PFSK-1 (cell line): Measurements from ENCODE around the gene EPN3.

ENCODE experiments used
- FOXP2 ChIP-seq: optimal IDR thresholded peaks from 2 replicates; pipeline ENCODE3; 2011; ENCODE audit warnings: borderline replicate concordance, control low read depth, inconsistent platforms; ENCODE audit not compliant: insufficient read depth; ENCODE audit errors: extremely low read length, extremely low read depth
- POLR2AphosphoS5 ChIP-seq: IDR thresholded peaks from 2 replicates; pipeline ENCODE4 v1.6.1; 2012; ENCODE audit warnings: low read depth, mild to moderate bottlenecking, control low read depth, low read length, moderate library complexity
- SIN3A ChIP-seq: IDR thresholded peaks from 2 replicates; pipeline ENCODE4 v1.6.1; 2012; ENCODE audit warnings: mild to moderate bottlenecking, low read length, moderate library complexity, borderline replicate concordance; ENCODE audit not compliant: insufficient read depth
- TAF1 ChIP-seq: IDR thresholded peaks from 2 replicates; pipeline ENCODE4 v1.6.1; 2012; ENCODE audit warnings: low read length, control low read depth, borderline replicate concordance; ENCODE audit not compliant: insufficient read depth
- TF ChIP-seq, protein P1 (sequence below), 2 experiments: IDR thresholded peaks; 2 replicates each; pipeline versions ENCODE4 v1.6.1 to v1.8.0; 2011 to 2012; ENCODE audit warnings: low read depth in 2 of 2, low read length in 2 of 2, control low read depth in 1 of 2, inconsistent platforms in 1 of 2, mild to moderate bottlenecking in 1 of 2, moderate library complexity in 1 of 2; ENCODE audit not compliant: insufficient read depth in 1 of 2

The EPN3 gene

DNA sequence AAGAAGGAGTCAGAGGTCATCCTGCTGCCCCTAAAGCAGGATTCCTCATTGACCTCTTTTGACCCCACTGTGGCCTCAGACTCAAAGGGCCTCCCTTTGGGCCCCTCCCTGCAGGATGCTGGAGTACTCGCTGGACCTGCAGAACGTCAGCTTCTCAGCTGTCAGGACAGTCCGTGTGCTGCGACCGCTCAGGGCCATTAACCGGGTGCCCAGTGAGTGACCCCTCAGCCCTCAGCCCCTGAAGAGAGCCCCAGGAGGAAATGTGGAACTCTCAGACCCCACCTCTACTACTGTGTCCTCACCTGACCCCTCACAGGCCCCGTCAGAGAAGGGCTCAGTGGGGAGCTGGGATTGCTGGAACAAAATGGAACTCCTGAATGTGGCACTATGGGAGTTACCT, 37.1 kb downstream of the EPN3 start:
- TF ChIP-seq TAF1 (no peak), FOXP2 (no peak)

DNA sequence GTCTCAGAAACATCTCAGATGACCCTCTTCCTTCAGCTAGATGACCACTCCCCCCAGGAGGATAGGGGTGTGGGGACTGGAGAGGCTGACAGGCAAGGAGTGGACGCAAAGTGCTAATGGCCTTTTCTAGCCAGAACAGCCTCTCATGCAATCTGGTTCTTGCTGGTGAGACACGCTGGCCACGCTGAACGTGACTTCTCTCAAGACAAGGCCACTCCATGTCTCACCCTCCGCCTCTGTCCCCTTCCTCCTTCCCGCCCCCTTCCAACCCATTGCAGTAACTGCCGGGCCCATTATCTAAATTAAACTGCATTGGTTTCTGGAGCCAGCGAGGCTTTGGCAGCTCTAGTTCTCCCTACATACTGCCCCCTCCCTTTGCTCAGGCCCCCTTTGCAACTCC, 37.5 kb downstream of the EPN3 start:
- TF ChIP-seq POLR2AphosphoS5 (no peak), FOXP2 (no peak), TAF1 (no peak), SIN3A (no peak)
- TF ChIP-seq, protein P1, sequence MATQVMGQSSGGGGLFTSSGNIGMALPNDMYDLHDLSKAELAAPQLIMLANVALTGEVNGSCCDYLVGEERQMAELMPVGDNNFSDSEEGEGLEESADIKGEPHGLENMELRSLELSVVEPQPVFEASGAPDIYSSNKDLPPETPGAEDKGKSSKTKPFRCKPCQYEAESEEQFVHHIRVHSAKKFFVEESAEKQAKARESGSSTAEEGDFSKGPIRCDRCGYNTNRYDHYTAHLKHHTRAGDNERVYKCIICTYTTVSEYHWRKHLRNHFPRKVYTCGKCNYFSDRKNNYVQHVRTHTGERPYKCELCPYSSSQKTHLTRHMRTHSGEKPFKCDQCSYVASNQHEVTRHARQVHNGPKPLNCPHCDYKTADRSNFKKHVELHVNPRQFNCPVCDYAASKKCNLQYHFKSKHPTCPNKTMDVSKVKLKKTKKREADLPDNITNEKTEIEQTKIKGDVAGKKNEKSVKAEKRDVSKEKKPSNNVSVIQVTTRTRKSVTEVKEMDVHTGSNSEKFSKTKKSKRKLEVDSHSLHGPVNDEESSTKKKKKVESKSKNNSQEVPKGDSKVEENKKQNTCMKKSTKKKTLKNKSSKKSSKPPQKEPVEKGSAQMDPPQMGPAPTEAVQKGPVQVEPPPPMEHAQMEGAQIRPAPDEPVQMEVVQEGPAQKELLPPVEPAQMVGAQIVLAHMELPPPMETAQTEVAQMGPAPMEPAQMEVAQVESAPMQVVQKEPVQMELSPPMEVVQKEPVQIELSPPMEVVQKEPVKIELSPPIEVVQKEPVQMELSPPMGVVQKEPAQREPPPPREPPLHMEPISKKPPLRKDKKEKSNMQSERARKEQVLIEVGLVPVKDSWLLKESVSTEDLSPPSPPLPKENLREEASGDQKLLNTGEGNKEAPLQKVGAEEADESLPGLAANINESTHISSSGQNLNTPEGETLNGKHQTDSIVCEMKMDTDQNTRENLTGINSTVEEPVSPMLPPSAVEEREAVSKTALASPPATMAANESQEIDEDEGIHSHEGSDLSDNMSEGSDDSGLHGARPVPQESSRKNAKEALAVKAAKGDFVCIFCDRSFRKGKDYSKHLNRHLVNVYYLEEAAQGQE (IDR thresholded peaks at IDR 0.05; ENCODE audit: insufficient read depth in 1 of 2, low read depth in 2 of 2, low read length in 2 of 2): no peak

DNA sequence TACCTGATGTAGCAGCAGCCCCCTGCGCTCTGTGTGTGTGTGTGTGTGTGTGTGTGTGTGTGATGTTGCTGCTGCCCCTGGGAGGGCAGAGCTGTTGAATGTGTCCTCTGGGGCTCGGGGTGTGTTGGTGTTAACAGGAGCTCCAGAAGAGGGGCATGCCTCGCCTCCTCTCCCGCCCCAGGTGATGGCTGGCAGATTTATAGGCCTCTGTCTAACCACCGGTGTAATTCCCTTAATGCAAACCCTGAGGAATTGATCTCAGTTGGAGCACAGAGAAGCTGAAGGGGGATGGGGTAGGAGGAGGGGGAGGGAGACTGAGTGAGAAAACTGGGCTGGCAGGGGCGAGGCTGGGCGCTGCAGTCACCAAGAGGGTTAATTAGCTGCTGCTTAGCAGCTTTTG, 38.0 kb downstream of the EPN3 start:
- TF ChIP-seq POLR2AphosphoS5 (no peak), FOXP2 (no peak), TAF1 (no peak)
- TF ChIP-seq, protein P1 (IDR thresholded peaks at IDR 0.05; ENCODE audit: insufficient read depth in 1 of 2, low read depth in 2 of 2, low read length in 2 of 2): no peak

DNA sequence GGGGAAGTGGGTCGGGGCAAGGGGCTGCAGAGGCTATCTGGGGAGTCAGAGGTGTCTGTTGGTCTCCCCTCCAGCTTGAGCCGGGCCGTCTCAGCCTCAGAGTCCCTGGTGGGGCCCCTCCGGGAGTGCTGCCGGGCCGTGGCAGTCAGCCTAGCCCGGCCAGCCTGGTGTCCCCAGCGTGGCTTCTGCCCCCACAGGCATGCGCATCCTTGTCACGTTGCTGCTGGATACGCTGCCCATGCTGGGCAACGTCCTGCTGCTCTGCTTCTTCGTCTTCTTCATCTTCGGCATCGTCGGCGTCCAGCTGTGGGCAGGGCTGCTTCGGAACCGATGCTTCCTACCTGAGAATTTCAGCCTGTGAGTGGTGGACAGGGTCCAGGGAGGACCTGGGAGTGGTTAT, 39.1 kb downstream of the EPN3 start:
- no peak for TF ChIP-seq TAF1
- TF ChIP-seq, protein P1 (IDR thresholded peaks at IDR 0.05; ENCODE audit: insufficient read depth in 1 of 2, low read depth in 2 of 2, low read length in 2 of 2): no peak
- TF ChIP-seq FOXP2: no peak
- no peak for TF ChIP-seq SIN3A
- TF ChIP-seq POLR2AphosphoS5: no peak

DNA sequence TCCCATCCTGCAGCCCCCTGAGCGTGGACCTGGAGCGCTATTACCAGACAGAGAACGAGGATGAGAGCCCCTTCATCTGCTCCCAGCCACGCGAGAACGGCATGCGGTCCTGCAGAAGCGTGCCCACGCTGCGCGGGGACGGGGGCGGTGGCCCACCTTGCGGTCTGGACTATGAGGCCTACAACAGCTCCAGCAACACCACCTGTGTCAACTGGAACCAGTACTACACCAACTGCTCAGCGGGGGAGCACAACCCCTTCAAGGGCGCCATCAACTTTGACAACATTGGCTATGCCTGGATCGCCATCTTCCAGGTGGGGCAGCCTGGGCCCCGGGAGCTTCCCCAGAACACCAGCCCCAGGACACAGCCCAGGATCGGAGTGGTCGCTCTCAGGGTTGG, 40.0 kb downstream of the EPN3 start:
- TF ChIP-seq TAF1: no peak
- no peak for TF ChIP-seq FOXP2
- TF ChIP-seq POLR2AphosphoS5: no peak

DNA sequence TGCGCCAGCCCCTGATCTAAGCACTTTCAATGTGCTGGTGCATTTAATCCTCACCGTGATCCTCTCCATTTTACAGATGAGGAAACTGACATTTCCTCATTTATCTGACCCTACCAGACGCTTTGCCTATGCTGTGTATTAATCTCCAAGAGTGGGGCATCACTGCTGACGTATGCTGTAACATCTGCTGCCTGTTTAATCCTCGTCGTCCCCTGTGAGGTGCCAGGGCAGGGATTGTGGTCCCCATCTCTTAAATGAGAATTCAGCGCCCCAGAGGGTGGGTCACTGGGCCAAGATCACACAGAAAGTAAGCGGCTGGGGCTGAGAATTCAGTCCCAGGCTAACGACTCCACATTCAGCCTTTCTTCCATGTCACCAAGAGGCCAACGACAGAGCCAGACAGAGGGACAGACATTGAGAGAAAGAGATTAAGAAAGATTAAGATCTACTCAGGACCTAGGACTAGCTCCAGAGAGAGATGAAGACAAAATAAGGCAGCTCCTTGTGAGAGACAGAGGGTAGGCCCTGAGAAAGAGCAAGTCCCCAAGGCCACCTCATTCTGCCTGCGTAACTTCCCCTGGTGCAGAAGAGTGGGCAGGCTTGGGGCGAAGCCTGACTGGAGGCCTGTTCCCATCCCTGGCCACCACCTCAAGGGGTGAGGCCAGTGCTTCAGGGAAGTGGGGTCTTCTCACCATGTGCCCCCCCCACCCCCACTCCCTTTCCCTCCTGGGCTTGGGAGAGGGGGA, 41.5 kb downstream of the EPN3 start:
- TF ChIP-seq FOXP2 (no peak), TAF1 (no peak), POLR2AphosphoS5 (no peak), SIN3A (no peak)
- TF ChIP-seq, protein P1 (IDR thresholded peaks at IDR 0.05; ENCODE audit: insufficient read depth in 1 of 2, low read depth in 2 of 2, low read length in 2 of 2): no peak
